DMS 273 treated with DMSO at 0.1 percent for 48 hours (cell line): ENCODE data around the gene LYZL6.
"Not testable (repeated sequence)": the region's sequence is repeated elsewhere in the genome, so short reads cannot be mapped to it uniquely, and the experiment has no call there.

Experiments
- DNase-seq: peaks from one replicate; lab custom pipeline; 2025; lab: John Stamatoyannopoulos, UW

The LYZL6 gene

DNA sequence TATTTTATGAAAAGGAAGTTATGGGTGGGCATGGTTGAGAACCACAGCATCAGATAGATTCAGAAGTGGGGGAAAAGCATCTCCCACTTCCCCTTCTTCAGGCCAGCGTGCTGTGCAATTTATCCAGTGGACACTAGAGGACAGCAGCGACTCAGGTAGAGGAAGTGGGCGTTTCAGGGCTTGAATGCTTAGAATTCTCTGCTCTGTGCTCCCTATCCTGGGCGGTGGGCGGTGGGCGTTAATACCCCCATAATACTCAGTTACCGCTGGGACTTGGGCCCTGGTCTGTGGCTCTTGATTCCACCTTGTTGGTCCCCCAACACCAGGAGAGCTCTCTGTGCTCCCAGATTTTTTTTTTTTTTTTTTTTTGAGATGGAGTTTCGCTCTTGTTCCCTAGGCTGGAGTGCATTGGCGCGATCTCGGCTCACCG is 3.7 kb upstream of the LYZL6 start:
- no peak for DNase-seq

DNA sequence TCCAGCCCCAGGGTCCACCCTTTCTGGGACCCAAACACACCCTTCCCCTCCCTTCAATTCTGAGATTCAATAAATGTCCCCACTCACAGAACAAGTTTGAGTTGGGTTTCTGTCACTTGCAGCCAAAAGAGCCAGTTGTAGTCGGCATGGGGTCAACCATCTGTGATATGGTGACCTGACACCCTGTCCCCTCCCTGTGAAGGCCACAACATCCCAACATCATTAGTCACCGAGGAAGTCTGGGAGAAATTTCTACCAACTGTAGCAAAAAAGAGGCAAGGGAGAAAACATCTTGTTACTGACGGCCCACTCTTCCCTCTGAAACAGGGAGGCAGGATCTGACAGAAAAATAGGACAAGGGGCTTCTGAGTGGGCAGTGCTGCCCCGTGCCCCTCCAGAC is 638 bp upstream of the LYZL6 start:
- no peak for DNase-seq

DNA sequence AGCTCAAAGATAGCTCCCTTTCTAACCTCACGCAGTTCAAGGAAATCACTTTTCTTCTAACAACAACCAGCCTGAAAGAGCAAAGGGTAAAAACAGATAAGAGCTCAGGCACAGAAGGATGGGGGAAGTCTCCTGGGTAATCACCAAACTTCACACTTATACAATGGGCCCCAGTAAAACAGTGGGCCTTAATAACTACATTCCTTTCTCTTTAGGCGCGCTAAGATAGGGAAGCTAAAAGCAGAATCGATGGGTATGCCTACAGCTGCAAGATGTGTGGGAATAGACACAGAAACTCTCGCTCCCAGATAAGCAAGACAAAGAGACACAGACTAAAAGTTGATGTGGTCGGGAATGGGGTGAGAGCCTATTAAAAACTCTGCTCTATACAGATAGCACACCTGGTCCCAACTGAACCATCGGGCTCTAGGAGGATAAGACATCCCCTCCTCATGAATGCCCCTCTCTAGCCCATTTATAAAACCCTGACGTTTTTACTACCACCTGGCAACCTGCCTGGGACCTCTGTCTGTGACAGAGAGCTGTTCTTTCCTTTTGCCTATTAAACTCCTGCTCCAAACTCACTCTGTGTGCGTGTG is 826 bp downstream of the LYZL6 start:
- DNase-seq, result no peak

DNA sequence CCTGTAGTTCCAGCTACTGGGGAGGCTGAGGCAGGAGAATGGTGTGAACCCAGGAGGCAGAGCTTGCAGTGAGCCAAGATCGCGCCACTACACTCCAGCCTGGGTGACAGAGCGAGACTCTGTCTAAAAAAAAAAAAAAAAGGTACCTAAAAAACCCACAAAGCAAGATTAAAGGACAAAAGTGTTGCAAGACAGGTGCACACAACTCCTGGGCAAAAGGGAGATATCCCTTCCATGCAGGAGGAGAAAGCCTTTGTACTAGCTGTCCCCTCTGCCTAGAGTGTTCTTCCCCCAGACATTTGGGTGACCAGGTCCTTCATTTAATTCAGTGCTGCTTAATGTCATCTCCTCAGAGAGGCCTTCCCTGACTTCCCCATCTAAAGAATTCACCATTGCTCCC is 5.0 kb downstream of the LYZL6 start:
- DNase-seq, result not testable (repeated sequence)

DNA sequence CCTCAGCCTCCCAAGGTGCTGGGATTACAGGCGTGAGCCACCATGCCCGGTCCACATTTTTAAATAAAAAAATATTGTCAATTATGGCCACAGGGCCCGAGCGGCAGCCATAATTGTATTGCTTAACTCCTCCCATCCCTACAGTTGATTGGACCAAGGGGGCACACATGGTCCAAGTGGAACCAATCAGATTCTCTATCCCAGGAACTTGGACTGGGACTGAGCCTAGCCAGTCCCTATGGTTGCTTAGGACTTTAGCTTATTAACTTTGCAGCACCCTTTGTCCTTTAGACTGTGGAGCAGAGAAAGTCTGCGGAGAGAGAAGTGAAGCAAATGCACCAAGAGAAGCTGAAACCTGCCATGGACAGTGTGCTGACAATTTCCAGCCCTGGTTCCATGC is 7.5 kb downstream of the LYZL6 start:
- DNase-seq, result no peak

DNA sequence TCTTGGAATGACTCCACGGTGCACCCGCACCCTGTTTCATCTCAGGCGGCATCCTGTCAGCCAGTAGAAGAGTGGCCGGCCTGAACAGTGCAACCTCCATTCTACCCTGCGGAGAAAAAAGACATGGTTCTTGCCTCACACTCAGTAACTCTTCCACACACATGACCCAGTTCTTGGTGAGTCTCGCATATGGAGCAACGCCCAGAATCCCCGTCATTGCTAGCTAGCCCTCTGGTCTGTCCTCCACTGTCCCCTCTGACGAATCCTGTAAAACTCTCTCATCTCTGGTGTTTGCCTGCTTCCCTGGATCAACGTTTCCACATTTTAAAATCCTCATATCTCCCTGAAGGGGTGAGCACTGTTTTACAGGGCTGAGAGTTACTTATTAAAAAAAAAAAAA is 8.8 kb downstream of the LYZL6 start:
- no peak for DNase-seq

DNA sequence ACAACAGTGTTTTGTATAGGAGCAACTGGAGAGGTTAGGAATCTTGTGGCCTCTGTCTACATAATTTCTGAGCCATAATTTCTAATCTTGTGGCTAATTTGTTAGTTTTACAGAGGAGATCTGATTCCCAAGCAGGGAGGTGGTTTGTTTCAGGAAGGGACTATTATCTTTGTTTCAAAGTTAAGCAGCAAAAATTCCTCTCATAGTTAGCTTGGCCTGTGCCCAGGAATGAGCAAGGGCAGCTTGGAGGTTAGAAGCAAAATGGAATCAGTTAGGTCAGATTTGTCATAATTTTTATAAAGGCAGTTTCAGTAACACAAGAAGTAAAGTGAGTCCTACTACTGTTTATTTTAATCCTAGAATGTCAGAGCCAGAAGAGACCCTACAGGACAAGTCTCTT is 10.9 kb downstream of the LYZL6 start:
- DNase-seq, result no peak

DNA sequence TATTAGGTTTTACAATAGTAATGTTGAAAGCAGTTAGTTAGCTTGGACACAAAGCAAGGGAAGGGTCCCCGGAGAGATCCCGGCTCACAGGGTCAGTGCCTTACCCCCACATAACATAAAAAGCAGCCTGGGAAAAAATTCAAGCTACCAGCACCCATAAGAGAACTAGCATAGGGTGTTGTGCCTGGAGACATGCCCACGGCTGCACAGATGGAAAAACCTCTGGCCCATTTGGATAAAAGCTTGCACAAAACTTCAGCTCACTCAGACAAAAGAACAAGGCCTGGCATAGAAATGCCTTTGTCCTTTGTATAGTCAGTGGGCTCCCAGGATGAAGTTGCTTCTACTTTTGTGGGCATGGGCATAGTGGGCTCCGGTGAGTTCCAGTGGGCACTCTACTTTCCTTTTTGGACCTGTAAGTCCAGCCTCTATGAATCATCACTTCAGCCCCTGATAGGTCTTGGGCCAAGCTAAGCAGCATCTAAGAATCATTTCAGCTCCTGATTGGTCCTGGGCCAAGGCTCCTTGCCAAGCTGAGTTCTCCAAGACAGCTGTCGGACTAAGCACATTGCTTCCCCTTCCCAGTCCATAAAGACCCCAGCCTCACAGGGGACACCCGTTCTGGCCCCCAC is 11.6 kb downstream of the LYZL6 start:
- DNase-seq, result no peak

DNA sequence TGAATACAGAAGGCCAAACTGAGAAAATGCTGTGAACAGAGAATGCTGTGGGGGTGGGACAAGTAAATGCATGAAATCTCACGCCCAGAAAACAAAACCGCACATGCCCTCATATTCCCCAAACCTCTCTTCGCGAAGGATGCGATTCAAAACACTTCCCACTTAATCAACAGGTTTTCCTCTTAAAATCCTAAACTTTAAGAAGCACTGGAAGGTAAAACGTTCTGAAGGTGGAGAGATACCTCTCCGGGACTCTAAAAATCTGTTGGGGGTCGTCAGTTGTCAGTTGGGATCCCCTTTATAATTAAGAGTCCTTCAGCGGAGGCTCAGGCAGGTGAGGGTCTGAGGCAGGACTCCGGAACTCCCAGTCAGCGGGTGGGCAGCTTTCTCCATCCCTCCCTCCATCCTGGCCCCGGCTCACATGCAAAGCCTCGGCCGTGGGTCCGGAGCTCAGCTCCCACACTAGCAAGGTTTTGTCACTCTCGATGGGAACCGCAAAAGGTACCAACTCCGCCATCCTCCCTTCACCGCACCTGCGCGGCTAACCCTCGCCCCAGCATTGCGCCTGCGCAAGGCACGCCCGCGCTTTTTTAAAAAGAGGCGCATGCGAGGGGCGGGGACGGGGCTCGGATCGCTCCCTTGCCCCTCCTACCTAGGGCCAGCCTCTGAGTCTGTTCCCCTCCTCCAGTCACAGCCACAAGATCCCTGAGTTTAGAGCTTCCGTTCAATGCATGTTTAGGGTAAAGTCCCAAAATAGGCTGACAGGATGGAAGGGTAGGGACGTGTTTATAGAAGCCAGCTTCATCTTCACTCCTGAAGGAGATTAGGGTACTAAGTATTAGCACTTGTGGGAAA is 13.1 kb downstream of the LYZL6 start, which contains the start of gene RDM1:
TSS of gene RDM1 (minus strand) at position 563 of the 855 bp plus-strand sequence. CDS start at position 517, 46 bp downstream.
- peak; percentile 48 for DNase-seq

DNA sequence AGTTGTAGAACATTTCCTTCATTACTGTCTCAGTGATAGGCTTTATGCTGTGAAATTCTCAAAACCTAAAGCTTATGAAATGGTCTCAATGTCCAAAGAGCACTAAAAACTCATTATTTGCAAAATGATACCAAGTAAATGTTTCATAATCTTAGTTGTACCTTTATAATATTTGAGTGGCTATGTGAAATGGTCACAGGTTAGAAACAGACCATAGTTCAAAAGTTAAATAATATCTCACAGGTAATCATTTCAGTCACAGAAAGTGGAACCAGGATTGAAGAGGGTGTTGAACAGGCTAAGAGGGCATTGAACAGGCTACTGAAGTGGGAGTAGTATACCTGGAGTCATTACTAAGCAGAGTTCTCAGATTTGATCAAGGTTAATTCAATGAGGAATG is 15.8 kb downstream of the LYZL6 start:
- no peak for DNase-seq

DNA sequence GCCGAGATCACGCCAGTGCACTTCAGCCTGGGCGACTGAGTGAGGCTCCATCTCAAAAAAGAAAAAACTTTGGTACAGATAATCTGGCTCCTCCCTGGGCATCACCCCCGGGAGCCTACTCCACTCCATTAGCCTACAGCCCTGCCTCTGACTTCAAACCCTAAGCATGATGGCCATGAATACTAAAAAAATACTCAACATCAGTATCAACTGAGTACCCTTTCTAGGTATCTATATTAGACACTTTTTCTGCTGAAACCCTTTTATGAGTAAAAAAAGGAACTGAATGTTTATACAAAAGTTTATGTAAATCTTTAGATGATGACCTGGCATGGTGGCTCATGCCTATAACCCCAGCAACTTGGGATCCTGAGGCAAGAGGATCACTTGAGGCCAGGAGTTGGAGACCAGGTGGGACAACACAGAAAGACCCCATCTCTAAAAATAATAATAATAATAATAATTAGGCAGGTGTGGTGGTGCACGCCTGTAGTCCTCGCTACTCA is 19.9 kb downstream of the LYZL6 start:
- DNase-seq, result no peak

DNA sequence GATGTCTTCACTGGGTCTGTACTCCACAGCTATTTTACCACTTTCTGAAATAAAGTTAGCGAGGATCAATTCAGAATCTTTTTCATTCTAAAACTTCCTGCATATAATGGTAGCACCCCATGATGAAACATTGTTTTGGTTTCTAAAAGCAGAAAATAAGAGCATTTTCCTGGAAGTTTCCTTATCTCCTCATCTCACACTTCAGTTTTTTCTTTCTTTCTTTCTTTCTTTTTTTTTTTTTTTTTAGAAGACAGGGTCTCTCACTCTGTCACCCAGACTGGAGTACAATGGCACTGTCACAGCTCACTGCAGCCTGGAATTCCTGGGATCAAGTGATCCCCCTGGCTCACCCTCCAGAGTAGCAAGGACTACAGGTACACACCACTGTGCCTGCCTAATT is 23.3 kb downstream of the LYZL6 start:
- no peak for DNase-seq

DNA sequence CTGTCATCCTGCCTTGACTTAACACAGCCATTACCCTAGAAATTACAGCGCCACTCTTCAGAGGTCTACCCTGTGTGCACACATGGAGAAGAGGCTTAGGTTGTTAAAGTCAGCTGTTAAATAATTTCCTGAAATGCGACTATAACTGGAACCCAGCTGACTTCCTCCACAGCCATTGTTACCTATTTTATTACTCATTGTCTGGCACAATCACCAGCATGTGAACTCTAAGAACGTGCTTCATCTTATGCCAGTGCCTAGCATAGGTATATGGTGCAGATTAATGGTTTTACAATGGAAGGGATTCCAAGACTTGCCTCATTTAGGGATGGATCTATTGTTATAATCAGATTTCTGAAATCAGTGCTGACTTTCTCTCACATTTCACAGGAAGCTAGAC is 24.8 kb downstream of the LYZL6 start:
- no peak for DNase-seq

DNA sequence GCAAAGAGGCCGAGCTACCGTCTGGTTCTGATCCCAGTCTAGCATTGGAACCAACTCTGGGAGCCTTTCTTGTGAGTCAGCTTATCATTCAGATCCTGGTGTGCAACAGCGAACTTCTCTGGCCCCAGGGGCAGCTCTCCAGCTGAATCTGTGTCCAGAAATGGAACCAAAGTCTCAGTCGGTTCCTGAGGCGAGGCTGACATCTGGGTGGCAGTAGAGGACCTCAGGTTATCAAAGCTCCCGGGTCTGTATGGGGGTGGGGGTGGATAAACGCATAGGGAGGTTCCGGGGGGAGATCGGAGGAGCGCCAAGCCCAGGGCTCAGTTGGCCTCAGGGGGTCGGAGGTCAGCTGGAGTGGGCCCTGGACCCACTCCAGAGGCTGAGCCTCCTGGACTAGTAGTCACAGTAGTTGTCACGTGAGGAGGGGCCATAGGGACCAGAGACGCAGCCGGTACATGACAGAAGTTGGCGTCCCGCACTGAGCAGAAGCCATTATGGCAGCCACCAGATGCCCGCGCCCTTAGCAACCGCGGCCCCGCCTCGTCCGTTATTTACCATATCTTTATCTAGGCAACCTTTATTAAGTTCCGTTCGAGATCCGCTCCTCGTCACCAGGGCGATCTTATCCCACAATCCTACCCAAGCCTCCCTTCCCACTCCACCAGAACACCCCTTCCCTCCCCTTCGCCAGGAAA is 25.8 kb downstream of the LYZL6 start:
- DNase-seq, result no peak

DNA sequence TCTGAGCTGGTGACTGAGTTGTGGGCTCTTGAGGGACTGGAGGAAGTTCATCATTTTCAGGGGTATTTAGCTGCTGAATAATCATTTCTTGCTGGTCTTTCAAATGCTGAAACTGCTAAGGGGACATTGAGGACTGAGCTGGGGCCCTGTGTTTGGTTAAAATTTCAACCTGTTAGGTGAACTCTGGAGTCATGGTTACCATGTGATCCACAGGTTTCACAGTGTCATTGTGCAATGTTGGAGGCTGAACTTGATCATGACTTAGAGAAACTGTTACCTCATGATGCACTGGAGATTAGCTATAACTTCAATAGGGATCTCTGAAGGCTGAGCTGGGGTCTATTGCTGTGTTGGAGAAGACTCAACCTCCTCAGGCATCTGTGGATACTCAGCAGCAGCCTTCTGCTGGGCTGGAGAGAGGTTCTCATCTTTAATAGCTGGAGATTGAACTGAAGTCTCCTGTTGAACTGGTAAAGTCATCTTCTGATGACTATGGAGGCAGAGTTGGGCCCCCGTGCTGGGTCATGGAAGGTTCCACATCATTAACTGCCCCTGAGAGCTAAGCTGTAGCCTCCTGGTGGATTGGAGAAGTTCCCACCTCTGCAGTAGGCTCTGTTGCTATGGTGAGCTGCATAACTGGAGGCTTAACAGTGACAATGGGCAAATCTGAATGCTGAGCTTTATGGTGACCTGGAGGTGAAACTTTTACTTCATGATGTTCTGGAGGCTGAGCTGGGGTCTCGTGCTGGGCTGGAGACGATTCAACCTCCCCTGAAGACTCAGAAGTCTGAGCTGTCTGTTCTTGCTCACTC is 28.2 kb downstream of the LYZL6 start:
- DNase-seq, result no peak

DNA sequence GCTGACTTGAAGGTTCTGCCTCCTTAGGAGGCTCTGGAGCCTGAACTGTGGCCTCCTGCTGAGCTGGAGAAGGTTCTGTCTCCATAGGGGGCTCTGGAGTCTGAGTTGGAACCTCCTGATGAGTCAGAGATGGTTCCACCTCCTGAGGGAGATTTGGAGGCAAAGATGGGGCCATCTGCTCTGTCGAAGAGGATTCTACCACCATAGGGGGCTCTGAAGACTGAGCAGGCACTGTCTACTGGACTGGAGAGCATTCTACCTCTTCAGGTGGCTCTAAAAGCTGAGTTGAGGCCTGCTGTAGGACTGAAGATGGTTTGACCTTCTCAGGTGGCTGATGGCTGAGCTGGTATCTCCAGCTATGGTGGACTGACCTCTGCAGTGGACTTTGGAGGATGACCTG is 29.2 kb downstream of the LYZL6 start:
- DNase-seq, result no peak

DNA sequence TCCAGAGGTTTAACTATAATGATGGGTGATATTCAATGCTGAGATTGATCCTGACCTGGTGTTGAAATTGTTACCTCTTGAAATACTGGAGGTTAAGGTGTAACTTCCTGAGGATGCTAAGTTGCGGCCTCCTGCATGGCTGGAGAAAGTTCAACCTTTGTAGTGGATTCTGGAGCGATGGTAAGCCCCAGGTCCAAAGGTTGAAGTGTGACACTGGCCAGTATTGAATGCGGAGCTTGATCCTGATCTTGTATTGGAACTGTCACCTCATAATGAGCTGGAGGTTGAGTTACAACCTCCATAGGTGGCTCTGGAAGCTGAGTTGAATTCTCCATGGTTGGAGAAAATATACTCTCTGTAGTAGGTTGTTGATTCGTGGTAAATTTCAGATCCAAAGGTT is 29.9 kb downstream of the LYZL6 start:
- DNase-seq, result no peak

DNA sequence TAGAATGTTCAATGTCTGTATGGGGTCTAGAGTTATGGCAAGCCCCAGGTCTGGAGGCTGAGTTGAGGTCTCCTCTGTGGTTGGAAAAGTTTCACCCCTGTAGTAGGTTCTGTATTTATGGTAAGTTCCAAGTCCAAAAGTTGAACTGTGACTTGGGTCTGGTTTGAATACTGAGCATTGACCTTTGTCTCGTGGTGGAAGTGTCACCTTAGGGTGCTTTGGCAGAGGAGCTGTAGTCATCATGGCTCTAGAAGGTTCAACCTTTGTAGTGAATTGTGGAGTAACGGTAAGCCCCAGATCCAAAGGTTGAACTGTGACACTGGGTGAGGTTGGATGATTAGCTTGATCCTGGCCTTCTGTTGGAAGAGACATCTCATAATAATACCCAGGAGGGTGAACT is 30.6 kb downstream of the LYZL6 start:
- no peak for DNase-seq

DNA sequence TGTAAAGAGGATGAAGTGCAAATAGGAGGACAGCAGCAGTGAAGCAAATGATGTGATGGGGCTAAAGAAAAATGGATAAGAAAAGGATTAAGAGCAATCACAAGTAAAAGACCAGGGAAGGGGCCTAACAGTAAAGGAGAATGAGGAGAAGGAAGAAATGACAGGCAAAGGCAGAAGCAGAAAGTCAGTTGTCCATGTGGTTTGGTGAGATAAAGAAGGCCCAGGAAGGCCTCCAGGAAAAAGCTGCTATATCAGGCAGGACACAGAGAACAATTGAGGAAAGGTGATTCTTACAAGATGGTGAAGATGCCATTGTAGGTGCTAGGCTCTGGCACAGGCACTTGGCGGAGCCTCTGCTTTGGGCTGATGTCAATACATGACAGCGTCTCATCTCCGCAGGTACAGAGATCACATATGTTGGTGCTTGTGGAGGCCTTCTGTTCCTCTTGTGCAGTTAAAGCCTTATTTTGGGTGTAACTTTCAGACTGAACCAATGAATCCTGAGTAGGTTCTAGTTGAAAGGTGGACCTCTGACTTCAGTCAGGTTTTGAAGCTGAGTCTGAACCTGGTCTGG is 31.1 kb downstream of the LYZL6 start:
- DNase-seq, result no peak

DNA sequence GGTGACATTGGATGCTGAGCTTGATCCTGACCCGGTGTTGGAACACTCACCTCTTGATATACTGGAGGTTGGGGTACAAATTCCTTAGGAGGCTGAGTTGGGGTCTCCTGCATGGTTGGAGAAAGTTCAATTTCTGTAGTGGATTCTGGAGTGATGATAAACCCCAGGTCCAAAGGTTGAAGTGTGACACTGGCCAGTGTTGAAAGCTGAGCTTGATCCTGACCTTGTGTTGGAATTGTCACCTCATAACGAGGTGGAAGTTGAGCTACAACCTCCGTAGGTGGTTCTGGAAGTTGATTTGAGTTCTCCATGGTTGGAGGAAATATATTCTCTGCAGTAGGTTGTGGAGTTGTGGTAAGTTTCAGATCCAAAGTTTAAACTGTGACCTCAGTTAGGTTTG is 34.1 kb downstream of the LYZL6 start:
- DNase-seq, result no peak

DNA sequence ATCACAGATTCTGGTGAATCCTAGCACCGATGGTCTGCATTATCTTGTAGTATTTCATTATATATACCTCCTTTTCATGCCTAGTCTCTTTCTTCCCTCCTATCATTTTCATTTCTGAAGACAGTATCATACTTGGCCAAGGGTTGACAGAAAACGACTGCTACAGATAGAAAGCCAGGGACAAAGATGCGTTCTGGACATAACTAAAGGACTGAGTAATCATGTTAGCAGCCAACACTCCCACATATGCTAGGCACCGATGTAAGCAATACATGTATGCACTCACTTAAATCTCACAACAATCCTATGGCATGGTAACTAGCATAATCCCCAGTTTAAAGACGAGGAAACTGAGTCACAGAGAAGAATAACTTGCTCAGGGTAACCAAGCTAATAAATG is 35.8 kb downstream of the LYZL6 start:
- DNase-seq, result no peak
